Rectal smooth muscle tissue (tissue), 1 donor: ENCODE measurements around the gene RASGEF1C.

ENCODE experiments used
- H3K27ac ChIP-seq: one replicate; pipeline ENCODE4 v1.7.0; 2013; ENCODE audit warnings: low read depth, low read length, inconsistent platforms
- H3K27me3 ChIP-seq: one replicate; pipeline ENCODE4 v1.7.0; 2013; ENCODE audit warnings: low read length; ENCODE audit not compliant: control insufficient read depth, insufficient read depth
- H3K36me3 ChIP-seq: one replicate; pipeline ENCODE4 v1.7.0; 2013; ENCODE audit warnings: low read length; ENCODE audit not compliant: control insufficient read depth, insufficient read depth
- H3K4me1 ChIP-seq: one replicate; pipeline ENCODE4 v1.7.0; 2013; ENCODE audit warnings: low read length; ENCODE audit not compliant: control insufficient read depth, insufficient read depth
- H3K4me3 ChIP-seq: one replicate; pipeline ENCODE4 v1.7.0; 2013; ENCODE audit warnings: low read length
- H3K9ac ChIP-seq: one replicate; pipeline ENCODE4 v1.7.0; 2013; ENCODE audit warnings: low read length

The RASGEF1C gene

GRCh38 chr5:180159756-180160155, 49.3 kb downstream of the RASGEF1C start:
- Histone ChIP-seq H3K4me1 (no peaks in the 10 kb centered on the region), H3K27ac (no peak overlapping the region), H3K9ac (no peak overlapping the region), H3K4me3 (no peak overlapping the region), H3K27me3 (no peaks in the 10 kb centered on the region), H3K36me3 (no peaks in the 10 kb centered on the region)

GRCh38 chr5:180157866-180158265, 51.1 kb downstream of the RASGEF1C start:
- H3K4me3 ChIP-seq: no peak overlapping the region

GRCh38 chr5:180156141-180156540, 52.9 kb downstream of the RASGEF1C start:
- Histone ChIP-seq H3K27me3 (no peaks in the 10 kb centered on the region), H3K9ac (no peak overlapping the region), H3K27ac (no peak overlapping the region), H3K36me3 (no peaks in the 10 kb centered on the region), H3K4me3 (no peak overlapping the region), H3K4me1 (no peaks in the 10 kb centered on the region)

More at GRCh38 chr5:180157866-180158265, 51.1 kb downstream of the RASGEF1C start:
- Histone ChIP-seq H3K27ac (no peak overlapping the region), H3K4me1 (no peaks in the 10 kb centered on the region), H3K9ac (no peak overlapping the region), H3K36me3 (no peaks in the 10 kb centered on the region), H3K27me3 (no peaks in the 10 kb centered on the region)

GRCh38 chr5:180155365-180155926, 53.6 kb downstream of the RASGEF1C start:
- Histone ChIP-seq H3K4me3 (no peak overlapping the region), H3K27ac (no peak overlapping the region), H3K36me3 (no peaks in the 10 kb centered on the region), H3K4me1 (no peaks in the 10 kb centered on the region), H3K9ac (no peak overlapping the region), H3K27me3 (no peaks in the 10 kb centered on the region)

- H3K9ac ChIP-seq: no peak overlapping the region
- no peaks in the 10 kb centered on the region for H3K4me1 ChIP-seq
- H3K36me3 ChIP-seq: no peaks in the 10 kb centered on the region
- no peak overlapping the region for H3K4me3 ChIP-seq
- H3K27me3 ChIP-seq: no peaks in the 10 kb centered on the region
- no peak overlapping the region for H3K27ac ChIP-seq
Measured at GRCh38 chr5:180154821-180155364, 54.1 kb downstream of the RASGEF1C start.

GRCh38 chr5:180153991-180154390, 55.0 kb downstream of the RASGEF1C start:
- Histone ChIP-seq H3K9ac (no peak overlapping the region), H3K4me3 (no peak overlapping the region), H3K4me1 (no peaks in the 10 kb centered on the region), H3K27me3 (no peaks in the 10 kb centered on the region), H3K27ac (no peak overlapping the region), H3K36me3 (no peaks in the 10 kb centered on the region)

GRCh38 chr5:180153099-180153498, 55.9 kb downstream of the RASGEF1C start:
- Histone ChIP-seq H3K36me3 (no peaks in the 10 kb centered on the region), H3K27ac (no peak overlapping the region), H3K4me1 (no peaks in the 10 kb centered on the region), H3K4me3 (no peak overlapping the region), H3K27me3 (no peaks in the 10 kb centered on the region), H3K9ac (no peak overlapping the region)

GRCh38 chr5:180143656-180144364, 65.2 kb downstream of the RASGEF1C start:
- Histone ChIP-seq H3K9ac (no peak overlapping the region), H3K4me1 (no peaks in the 10 kb centered on the region), H3K36me3 (no peaks in the 10 kb centered on the region), H3K27me3 (peaks cover 3% of the 10 kb centered on the region), H3K4me3 (no peak overlapping the region), H3K27ac (no peak overlapping the region)

GRCh38 chr5:180142824-180143610, 66.0 kb downstream of the RASGEF1C start:
- no peak overlapping the region for H3K4me3 ChIP-seq
- H3K27me3 ChIP-seq: peaks cover 3% of the 10 kb centered on the region
- no peak overlapping the region for H3K9ac ChIP-seq

GRCh38 chr5:180142021-180142765, 66.8 kb downstream of the RASGEF1C start:
- Histone ChIP-seq H3K9ac (no peak overlapping the region), H3K4me3 (no peak overlapping the region), H3K27ac (no peak overlapping the region), H3K4me1 (no peaks in the 10 kb centered on the region), H3K36me3 (no peaks in the 10 kb centered on the region), H3K27me3 (peaks cover 3% of the 10 kb centered on the region)

More at GRCh38 chr5:180142824-180143610, 66.0 kb downstream of the RASGEF1C start:
- Histone ChIP-seq H3K27ac (no peak overlapping the region), H3K4me1 (no peaks in the 10 kb centered on the region), H3K36me3 (no peaks in the 10 kb centered on the region)

GRCh38 chr5:180141068-180141660, 67.8 kb downstream of the RASGEF1C start:
- Histone ChIP-seq H3K4me1 (no peaks in the 10 kb centered on the region), H3K9ac (no peak overlapping the region), H3K27ac (no peak overlapping the region), H3K36me3 (no peaks in the 10 kb centered on the region), H3K4me3 (no peak overlapping the region), H3K27me3 (peaks cover 3% of the 10 kb centered on the region)
